H1 (cell line): Measurements from ENCODE around the gene SKAP2. TPM values are rescaled to one million over a fixed set of nuclear protein-coding genes. Genes with fewer than 3 reads are reported as not detected.

ENCODE experiments used
- BRCA1 ChIP-seq: IDR thresholded peaks from 2 replicates; pipeline ENCODE4 v1.6.1; 2012; ENCODE audit warnings: low read depth, low read length, improper control_type of control experiment
- CBX8 ChIP-seq: fragments of 300-800, 300-1000 bp; sonication (generic); IDR thresholded peaks from 2 replicates; pipeline ENCODE4 v1.7.1; 2016; ENCODE audit warnings: low read depth, low read length, borderline replicate concordance
- CEBPB ChIP-seq: IDR thresholded peaks from 2 replicates; pipeline ENCODE4 v1.6.1; 2012; ENCODE audit warnings: low read depth, low read length
- CHD2 ChIP-seq: IDR thresholded peaks from 2 replicates; pipeline ENCODE4 v1.6.1; 2012; ENCODE audit warnings: low read length, improper control_type of control experiment
- E2F6 ChIP-seq: IDR thresholded peaks from 2 replicates; pipeline ENCODE4 v1.6.1; 2012; ENCODE audit warnings: inconsistent platforms
- EP300 ChIP-seq, 2 experiments: IDR thresholded peaks; 1 replicate in 1 of 2; 2 replicates in 1 of 2; pipeline ENCODE4 v1.6.1; 2011 to 2012; ENCODE audit warnings: low read depth in 2 of 2, low read length in 2 of 2, mild to moderate bottlenecking in 2 of 2, borderline replicate concordance in 1 of 2, inconsistent platforms in 1 of 2, moderate library complexity in 1 of 2
- EZH2 ChIP-seq: fragments of 200-600 bp; sonication (generic); IDR thresholded peaks from 2 replicates; pipeline ENCODE4 v1.7.1; 2012; ENCODE audit warnings: low read depth, mild to moderate bottlenecking, moderate library complexity, low read length, inconsistent platforms; ENCODE audit not compliant: severe bottlenecking
- HDAC6 ChIP-seq: IDR thresholded peaks from one replicate; pipeline ENCODE4 v1.7.1; 2012; ENCODE audit warnings: low read depth, mild to moderate bottlenecking, inconsistent platforms, low read length, moderate library complexity
- KDM5A ChIP-seq: fragments of 200-600 bp; IDR thresholded peaks from 2 replicates; pipeline ENCODE4 v1.7.1; 2012; ENCODE audit warnings: mild to moderate bottlenecking, low read length, inconsistent platforms, mixed read lengths
- POLR2A ChIP-seq, 2 experiments: IDR thresholded peaks; 1 replicate in 1 of 2; 2 replicates in 1 of 2; pipeline ENCODE4 v1.6.1; 2011; ENCODE audit warnings: low read depth in 2 of 2, low read length in 2 of 2, mild to moderate bottlenecking in 2 of 2; ENCODE audit errors: control extremely low read depth in 1 of 2
- POU5F1 ChIP-seq: IDR thresholded peaks from 2 replicates; pipeline ENCODE4 v1.6.1; 2011; ENCODE audit warnings: low read depth, mild to moderate bottlenecking, low read length, moderate library complexity
- RAD21 ChIP-seq, 2 experiments: IDR thresholded peaks in 1 of 2; conservative IDR thresholded peaks in 1 of 2; 2 replicates each; pipeline ENCODE4 v1.6.1; 2011; ENCODE audit warnings: low read depth in 2 of 2, low read length in 2 of 2, improper control_type of control experiment in 1 of 2, inconsistent platforms in 1 of 2, mild to moderate bottlenecking in 1 of 2, moderate library complexity in 1 of 2
- RFX5 ChIP-seq: IDR thresholded peaks from 2 replicates; pipeline ENCODE4 v1.6.1; 2011; ENCODE audit warnings: low read depth, low read length, improper control_type of control experiment, borderline replicate concordance
- RXRA ChIP-seq: IDR thresholded peaks from 2 replicates; pipeline ENCODE4 v1.6.1; 2011; ENCODE audit warnings: low read depth, mild to moderate bottlenecking, low read length, moderate library complexity; ENCODE audit not compliant: insufficient read depth
- SIN3A ChIP-seq, 2 experiments: IDR thresholded peaks in 1 of 2; conservative IDR thresholded peaks in 1 of 2; 2 replicates each; pipeline ENCODE4 v1.6.1; 2011 to 2012; ENCODE audit warnings: low read length in 2 of 2, improper control_type of control experiment in 1 of 2, low read depth in 1 of 2, mild to moderate bottlenecking in 1 of 2
- SP2 ChIP-seq: IDR thresholded peaks from 2 replicates; pipeline ENCODE4 v1.6.1; 2012; ENCODE audit warnings: mild to moderate bottlenecking, low read length, inconsistent platforms
- SP4 ChIP-seq: IDR thresholded peaks from 2 replicates; pipeline ENCODE4 v1.6.1; 2012; ENCODE audit warnings: low read length, inconsistent platforms
- SRF ChIP-seq: IDR thresholded peaks from 2 replicates; pipeline ENCODE4 v1.6.1; 2011; ENCODE audit warnings: mild to moderate bottlenecking, low read depth, low read length, moderate library complexity
- TAF7 ChIP-seq: optimal IDR thresholded peaks from 2 replicates; pipeline ENCODE3; 2011; ENCODE audit warnings: low read depth, mild to moderate bottlenecking, inconsistent platforms, low read length, moderate library complexity, borderline replicate concordance
- TEAD4 ChIP-seq: IDR thresholded peaks from 2 replicates; pipeline ENCODE4 v1.6.1; 2012; ENCODE audit warnings: low read depth, low read length, inconsistent platforms, mixed read lengths
- polyA plus RNA-seq, 7 experiments: library from polyadenylated mRNA; depleted of rRNA in 3 of 7; stranded (reverse) in 5 of 7; unstranded in 2 of 7; fragments of >200 nt in 5 of 7; fragments of 200-250 nt in 2 of 7; gene quantifications; 1 replicate in 5 of 7; 2 replicates in 1 of 7; 4 replicates in 1 of 7; pipeline versions ENCODE4 v1.2.1 to v1.2.3, GENCODE V29; 2011 to 2013; ENCODE audit warnings: missing spikeins in 2 of 7, mixed read lengths in 2 of 7
- total RNA-seq: library from RNA; stranded (reverse); fragmentation: NEBNext Ultra II Directional; extraction: Animal tissue kit (Norgen Biotek cat#: 25700); gene quantifications from 2 replicates; pipeline ENCODE4 v1.2.1, GENCODE V29; 2021

The SKAP2 gene
- total and polyA plus RNA-seq, 2 of the 8 experiments (the other 6 are each of a cell fraction or from before 2014, with no cell fraction given) = 0.53 to 5.1 TPM

GRCh38 chr7:26864309-26865093 is at the start of gene SKAP2 (continued):
- TF ChIP-seq BRCA1 (no peak), CEBPB (no peak), HDAC6 (no peak), SP2 (no peak), SRF (no peak), RAD21 (IDR thresholded peaks at IDR 0.05 in 1 of 2, conservative IDR thresholded peaks at IDR 0.05 in 1 of 2; ENCODE audit: low read depth in 2 of 2, low read length in 2 of 2) (no peak; a peak in 2 of 4 replicates), RXRA (no peak), EZH2 (peak; percentile 64), CHD2 (no peak; the same call in 1 of the 2 replicates), KDM5A (no peak; the same call in 1 of the 2 replicates), POU5F1 (no peak), TAF7 (peak; percentile 10), EP300 (IDR thresholded peaks at IDR 0.05; ENCODE audit: borderline replicate concordance in 1 of 2, low read depth in 2 of 2, low read length in 2 of 2) (peak in 1 of 2 experiments; percentile 45; a peak in 1 of 3 replicates), POLR2A (IDR thresholded peaks at IDR 0.05; ENCODE audit: control extremely low read depth in 1 of 2, low read depth in 2 of 2, low read length in 2 of 2) (peak; percentile 82 to 94), SP4 (peak; percentile 97), TEAD4 (0 out of 2 replicates have a peak, but pooled peaks have one; percentile 10), E2F6 (peak; percentile 94), RFX5 (no peak; the same call in 1 of the 2 replicates), CBX8 (no peak), SIN3A (conservative IDR thresholded peaks at IDR 0.05 in 1 of 2, IDR thresholded peaks at IDR 0.05 in 1 of 2; ENCODE audit: low read depth in 1 of 2, low read length in 2 of 2) (no peak; a peak in 2 of 4 replicates)
